M059J (cell line): Measurements from ENCODE around the gene AKAP11. TPM values are rescaled to one million over a fixed set of nuclear protein-coding genes. Genes with fewer than 3 reads are reported as not detected.

Experiments used
- DNase-seq: peaks from one replicate; pipeline ENCODE4 v3.0.0-alpha.2; 2012; ENCODE audit warnings: low read depth
- total RNA-seq: library from RNA; depleted of rRNA; stranded (reverse); fragments of >200 nt; shearing (Covaris generic); gene quantifications from 2 replicates; pipeline ENCODE4 v1.2.3, GENCODE V29; 2014

AKAP11 gene
- total RNA-seq, 1 experiment from 2014 or later: 14.0 TPM

DNA sequence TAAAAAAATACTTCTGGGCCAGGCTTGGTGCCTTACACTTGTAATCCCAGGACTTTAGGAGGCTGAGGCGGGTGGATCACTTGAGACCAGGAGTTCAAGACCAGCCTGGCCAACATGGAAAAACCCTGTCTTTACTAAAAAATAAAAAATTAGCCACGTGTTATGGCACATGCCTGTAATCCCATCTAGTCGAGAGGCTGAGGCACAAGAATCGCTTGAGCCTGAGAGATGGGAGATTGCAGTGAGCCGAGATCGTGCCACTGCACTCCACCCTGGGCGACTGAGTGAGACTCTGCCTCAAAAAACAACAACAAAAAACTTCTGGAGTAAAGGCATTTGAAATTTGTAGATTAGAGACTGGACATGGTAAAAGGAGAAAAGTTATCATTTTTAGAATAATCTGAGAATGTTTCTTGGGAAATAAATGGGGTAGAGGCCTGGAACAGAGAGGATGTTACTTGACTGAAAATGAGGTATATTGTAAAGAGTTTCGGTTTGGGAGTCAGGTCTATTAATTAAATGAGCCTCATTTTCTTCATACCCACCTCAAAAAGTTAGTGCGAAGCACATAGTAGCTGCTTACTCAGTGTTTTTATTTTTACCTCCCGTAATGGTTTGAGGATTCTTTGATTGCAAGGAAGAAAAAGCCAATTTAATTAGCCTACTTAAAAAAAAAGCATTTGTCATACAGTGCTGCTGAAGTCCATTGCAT, 2.6 kb downstream of the AKAP11 start:
- DNase-seq: no peak

DNA sequence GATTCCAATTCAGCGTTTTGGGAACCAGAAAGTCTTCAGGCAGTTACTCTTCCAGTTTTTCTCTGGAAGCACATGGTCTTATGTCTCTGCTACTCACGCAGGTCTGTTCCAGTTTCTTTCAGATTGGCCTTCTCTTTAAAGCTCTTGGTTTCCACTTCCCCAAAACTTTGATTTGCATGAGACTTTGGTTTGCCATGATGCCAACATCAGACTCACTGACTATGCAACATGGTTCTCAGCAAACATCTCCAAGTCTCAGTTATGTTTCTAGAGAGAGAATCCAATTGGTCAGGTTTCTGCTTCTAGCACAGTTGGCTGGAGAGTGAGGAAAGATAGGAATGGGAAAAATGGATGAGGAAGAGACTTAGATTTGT, 3.1 kb downstream of the AKAP11 start:
- no peak for DNase-seq

DNA sequence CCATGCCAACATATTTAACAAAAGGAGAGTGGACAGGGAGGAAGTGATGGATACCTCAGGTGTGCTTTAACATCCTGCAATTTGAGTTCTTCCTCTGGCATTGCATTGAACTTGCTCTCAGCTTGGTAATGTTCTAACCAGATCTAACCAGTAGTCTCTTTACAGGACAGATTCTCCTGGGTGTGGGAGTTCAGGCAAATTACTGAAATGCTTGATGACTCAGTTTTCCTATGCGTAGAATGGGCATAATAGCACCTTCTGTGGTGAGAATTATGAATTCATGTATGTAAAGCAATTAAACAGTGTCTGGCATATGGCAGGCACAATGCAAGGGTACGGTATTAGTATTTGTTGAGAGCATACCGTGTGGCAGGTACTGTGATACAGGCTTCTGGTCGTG, 3.6 kb downstream of the AKAP11 start:
- DNase-seq: no peak

DNA sequence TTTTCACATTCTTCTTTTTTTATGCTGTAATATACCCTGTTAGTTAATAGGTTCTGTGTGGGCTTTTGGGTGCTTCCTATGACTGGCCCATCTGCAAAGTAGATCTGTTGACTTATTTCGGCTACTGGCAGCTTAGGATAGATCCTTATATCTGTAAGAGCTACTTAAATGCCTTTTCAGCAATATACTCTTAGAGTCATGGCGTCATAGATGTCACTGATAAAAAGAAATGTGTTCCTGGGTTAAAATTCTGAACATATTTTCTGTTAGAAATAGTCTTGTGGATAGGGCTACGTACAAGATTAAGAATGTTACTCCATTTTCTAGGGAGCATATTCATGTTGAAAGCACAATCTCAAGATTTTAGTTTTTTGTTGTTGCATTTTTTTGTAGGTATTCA, 4.7 kb downstream of the AKAP11 start:
- DNase-seq: no peak

DNA sequence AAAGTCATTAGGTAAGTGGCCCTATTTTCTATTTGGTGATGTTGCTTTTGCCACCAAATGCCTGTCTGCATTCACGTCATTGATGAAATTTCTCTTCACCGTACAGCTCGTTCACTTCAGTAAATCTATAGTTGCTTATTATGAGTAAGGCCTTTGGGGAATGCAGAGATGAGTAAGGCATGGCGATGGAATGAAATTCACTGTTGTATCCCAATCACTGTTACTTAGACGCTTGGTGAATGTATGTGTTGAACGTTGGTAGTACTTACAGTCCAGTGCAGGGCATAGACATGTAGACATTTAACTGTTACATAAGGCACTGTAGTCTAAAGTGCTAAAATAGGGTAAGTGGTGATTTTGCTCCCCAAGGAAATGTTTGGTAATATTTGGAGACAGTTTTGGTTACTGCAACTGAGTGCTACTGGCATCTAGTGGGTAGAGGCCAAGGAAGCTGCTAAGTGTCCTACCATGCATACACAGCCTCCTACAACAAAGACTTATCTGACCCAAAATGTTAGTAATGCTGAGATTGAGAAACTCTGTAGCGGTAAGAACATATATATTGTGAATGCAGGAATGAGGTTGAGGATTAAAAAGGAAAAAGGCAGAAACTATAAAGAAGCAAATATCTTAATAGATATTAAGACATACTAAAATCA, 5.8 kb downstream of the AKAP11 start:
- DNase-seq: no peak

DNA sequence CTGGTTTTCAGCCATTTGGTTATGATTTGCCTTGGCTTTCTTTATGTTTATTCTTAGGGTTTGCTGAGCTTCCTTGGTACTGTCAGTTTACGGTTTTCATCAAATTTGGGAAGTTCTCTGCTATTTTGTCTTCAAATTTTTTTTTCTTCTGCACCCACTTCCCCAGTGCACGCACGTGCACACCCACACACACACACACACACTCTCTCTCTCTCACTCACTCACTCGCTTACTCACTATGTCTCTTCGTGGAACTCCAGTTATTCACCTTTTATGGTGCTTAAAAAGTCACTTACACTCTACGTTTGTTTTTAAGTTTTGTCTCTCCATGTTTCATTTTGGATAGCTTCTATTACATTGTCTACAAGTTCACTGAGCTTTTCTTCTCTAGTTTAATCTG, 7.1 kb downstream of the AKAP11 start:
- no peak for DNase-seq

DNA sequence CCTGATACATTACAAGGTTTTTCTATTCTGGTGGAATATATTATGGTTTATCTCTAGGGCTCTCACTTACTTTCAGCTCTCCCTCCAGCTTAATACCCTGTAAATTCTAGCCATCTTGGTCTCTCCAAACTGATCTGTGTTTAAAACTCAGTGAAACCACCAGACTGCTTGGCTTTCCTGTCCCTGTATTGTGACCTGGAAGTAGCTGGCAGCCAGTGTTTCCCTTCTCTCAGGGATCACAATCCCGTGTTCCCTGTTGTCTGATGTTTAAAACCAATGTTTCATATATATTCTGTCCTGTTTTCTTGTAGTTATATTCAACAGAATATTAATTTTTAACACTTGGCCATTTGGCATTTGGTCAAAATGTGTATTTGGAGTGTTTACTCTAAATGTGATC, 8.0 kb downstream of the AKAP11 start:
- DNase-seq: no peak

DNA sequence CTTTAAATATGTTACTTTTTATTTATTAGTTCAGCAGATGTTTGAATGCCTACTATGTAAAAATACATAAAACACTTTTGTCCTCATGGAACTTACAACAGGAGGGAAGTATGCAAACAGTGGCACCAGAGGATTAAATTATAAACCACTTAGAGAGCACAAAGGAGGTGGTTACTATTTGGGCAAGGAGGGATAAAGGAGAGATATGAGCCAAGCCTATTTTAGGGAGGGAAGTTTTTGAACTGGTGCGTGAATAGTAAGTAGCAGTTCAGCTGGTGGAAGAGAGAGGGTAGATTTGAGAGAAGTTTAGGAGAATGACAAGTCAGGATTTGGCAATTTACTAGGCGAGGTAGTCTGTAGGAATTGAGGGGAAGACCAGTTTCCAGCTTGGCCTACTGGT, 8.6 kb downstream of the AKAP11 start:
- no peak for DNase-seq

DNA sequence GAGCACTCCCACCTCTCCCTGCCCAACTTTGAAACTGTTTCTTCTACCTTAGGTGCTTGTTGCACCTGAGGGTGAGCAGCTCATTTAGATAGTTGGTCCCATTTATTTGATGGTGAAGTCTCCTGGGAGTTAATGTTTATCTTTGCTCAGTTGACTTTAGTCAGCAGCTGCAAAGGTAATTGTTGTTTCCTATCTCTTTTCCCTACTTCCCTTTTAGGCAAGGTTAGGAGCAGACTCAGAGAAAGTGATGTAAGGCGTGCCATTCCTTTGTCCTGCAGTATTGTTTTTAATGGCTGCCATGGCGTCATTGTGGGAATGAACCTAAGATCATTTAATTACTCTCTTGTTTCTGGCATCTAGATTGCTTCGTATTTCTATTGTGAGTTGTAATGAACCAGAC, 11.6 kb downstream of the AKAP11 start:
- DNase-seq: no peak

DNA sequence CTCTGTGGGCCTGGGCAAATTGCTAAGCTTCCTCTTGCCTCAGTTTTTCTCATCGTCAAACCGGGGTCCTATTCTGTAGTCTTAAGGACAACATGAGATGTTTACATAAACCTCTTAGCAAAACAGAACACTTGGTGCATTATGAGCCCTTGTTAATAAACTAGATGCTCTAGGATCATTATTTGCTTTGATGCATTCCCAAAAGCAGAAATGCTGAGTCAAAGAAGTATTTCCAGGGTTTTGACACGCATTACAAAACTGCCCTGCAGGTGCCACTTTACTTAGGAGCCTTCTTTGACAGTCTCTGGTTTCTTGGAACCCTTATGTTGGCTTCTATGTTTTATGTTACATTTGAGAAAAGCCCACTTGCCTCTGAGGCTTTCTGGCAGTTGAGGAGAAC, 12.1 kb downstream of the AKAP11 start:
- DNase-seq: no peak

DNA sequence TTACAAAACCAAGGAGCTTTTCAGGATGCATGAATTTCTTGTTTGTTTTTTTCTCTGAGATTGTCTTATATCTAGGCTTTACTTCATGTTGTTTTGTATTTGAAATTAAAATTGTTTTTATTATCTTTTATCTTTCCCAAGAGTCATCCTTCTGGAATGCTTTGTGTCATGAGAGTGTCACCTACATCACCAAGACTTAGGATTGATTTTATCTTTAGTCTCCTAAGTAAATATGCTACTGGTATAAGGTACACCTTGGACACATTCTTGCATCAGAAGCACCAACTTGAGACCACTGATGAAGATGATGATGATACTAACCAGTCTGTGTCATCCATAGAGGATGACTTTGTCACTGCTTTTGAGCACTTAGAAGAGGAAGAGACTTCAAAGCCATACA, 26.4 kb downstream of the AKAP11 start:
- peak; percentile 24 for DNase-seq

DNA sequence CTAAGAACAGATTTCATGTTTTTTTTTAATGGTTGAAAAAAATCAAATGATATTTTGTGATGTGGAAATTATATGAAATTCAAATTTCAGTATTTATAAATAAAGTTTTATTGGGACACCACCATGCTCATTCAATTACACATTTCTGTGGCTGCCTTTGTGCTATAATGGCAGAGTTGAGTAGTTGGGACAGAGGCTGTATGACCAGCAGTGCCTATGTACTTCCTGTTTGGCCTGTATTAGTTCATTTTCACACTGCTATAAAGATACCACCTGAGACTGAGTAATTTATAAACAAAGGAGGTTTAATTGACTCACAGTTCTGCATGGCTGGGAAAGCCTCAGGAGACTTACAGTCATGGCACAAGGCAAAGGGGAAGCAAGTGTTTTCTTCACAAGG, 33.6 kb downstream of the AKAP11 start:
- DNase-seq: peak; percentile 2

DNA sequence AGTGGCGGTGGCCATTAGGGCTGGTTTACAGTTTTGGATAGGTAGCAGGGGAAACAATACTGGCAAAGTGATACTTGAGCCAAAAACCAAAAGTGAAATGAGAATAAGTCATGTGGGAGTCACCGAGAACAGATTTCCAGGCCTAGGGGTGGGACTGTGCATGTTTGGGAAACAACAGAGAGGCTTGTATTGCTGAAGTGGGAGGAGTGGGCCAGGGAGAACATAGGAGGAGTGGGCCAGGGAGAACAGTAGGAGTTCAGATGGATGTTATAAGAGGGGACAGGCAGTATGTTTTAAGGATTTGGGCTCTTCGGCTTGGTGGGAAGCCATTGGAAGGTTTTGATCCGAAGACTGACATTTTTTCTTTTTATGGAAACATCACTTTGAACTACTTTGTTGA, 35.5 kb downstream of the AKAP11 start:
- DNase-seq: no peak

DNA sequence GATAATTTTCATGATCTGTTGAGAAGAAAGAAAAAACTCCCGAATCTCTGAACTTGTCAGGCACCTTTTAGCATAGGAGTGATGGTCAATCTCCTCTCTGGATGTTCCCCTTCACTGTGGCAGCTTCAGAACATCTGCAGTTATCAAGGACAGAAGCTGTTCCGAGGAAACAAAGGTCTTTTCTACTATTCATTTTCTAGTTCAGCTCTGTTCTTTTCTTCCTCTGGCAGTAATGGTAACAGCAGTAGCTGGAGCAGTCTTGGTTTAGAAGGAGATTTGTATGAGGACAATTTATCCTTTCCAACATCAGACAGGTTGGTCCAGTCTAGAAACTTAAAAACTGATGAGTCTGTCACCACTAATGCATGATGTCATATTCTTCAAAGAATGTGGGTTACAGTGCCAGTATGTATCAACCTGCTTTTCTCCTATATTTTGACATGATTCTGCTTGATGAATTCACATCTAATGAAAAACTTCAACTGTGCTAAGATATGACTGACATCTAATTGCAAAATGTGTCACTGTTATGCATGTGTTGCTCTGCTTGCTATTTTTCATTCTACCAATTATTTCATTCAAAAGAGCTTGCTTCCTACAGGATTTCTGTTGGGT, 41.0 kb downstream of the AKAP11 start:
- no peak for DNase-seq

DNA sequence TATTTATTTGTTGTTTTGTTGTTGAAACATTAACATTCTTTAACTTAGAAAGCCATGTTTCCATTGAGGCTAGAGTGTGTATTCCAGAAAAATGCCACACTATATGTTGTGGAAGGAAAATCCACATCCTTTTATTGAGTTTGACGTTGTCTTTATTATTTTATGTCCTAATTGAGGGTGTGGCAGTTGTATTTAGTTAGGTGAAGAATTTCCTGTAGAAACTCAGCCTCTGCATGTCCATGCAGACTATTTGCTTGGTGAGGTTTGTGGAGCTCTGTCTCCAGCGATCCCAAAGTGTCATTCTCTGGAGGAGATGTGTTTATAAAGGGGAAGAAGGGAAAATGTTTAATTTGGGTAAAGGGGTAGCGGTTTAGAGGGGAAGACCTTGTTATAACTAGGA, 46.6 kb downstream of the AKAP11 start:
- no peak for DNase-seq

DNA sequence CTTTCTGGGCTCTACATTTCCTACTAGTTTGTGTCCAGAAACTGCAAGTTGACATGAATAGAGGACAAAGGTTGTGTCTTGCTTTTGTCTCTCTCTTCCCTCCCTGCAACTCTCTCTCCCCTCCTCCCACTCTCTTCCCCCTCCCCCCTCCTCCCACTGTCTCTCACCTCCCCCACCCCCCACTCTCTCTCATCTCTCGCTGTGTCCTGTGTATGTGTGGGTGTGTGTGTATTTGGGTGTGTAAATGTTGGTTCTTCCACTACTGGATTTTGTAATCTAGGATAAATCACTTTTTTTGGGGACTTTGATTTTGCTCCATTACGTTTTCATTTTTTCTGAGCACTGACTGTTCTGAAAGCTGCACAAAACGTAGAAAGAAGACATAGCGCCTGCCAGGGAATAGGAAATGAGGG, 48.4 kb downstream of the AKAP11 start:
- no peak for DNase-seq

DNA sequence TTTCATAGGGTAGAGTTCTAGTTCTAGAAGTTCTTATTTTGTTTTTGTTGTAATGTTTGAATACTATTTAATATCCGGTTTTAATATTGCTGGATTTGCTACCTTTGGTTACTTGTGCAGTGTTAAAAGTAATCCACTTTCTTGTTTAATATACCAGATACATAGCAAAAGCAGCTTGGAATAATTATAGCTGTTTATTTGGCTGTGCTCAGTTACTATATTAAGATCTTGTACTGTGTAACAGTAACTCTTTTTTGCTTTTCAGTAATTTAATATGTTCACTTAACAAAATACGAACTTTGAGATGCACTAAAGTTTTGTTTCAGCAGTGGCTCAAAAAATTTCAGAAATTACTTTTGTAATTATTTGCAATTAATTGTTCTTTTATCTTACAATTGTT, 50.9 kb downstream of the AKAP11 start:
- no peak for DNase-seq

DNA sequence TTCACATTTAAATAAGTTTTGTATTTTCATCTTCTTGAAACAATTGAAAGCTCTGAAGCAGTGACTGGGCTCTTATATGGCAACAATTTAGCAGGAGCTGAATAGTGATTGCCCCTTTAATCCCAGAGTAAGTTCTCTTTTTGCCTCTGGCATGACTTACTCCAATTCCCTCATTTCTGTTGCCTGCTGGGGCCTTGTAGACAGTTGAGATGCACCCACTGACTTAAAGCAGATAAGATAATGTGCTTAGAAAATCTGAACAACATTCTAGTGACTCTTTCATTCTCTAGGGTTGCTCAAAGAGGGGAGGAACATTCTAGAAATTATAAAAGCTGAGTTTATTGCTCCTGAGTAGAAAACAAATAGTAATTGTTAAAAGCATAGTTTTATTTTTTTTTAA, 52.8 kb downstream of the AKAP11 start:
- DNase-seq: no peak

DNA sequence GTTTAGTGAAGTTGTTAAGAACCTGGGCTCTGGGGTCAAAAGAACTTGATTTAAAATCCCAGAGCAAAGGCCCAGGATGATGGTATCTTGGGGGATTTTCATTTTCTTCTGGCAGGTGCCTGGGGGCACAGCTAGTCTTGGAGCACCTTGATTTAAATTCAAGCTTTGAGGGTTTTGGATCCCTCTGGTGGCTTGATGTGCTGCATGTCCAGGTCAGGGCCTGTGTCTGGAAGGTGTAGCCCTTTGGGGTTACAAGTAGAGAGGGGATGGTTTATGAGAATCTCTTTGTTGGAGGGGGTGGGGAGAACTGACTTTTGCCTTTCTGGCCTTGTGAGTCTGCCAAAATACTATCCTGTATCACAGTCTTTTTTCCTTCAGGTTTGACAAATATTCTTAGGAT, 55.8 kb downstream of the AKAP11 start:
- no peak for DNase-seq

DNA sequence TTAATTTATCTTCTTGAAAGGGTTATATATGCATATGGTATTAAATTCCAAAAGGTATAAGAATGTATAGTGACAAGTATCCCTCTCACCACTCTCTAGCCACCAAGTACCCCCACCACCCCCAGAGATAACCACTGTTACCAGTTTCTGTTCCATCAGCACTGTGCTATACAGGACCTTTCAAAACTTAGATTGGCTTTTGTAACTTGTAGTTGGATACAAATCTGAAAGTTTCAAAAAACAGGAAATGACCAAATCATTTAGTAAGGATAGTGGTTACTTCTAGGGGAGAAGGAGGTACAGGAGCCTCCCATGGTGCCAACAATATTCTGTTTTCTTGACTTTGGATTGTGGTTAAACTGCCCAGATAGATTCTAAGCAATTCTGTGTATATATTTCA, 56.7 kb downstream of the AKAP11 start:
- DNase-seq: no peak

DNA sequence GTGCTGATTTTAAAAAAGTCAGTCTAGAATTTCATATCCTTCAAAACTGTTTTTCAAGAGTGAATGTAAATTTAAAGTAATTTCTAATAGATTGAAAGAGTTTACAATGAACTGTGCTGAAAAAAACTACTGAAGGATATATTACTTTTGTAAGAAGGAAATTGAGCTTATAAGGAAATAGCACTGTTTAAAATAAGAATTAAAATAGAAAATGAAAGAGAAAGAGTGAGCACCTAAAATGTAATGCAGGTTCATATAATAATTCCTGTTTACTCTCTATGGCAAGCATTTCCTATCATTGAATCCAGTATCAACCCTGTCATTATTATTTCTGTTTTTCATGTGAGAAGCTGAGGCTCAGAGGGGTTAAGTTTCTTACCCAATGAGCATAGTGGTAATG, 57.3 kb downstream of the AKAP11 start:
- DNase-seq: no peak

DNA sequence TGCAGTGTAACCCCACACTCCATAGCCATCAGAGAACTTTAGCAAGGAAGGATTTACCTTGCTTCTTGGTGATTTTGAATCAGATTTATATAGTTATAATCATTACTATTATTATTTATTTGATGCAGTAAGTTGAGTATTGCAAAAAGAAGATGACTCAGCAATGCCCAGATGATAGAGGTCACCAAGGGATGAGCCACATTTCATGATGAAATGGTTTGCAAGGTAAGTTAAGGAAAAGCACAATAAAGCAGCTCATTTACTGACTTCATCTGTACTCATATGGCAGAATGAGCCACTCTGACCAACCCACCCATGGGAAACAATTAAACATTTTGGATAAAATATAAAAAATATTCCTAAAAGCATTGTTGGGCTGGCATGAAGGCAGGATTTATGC, 59.1 kb downstream of the AKAP11 start:
- no peak for DNase-seq

DNA sequence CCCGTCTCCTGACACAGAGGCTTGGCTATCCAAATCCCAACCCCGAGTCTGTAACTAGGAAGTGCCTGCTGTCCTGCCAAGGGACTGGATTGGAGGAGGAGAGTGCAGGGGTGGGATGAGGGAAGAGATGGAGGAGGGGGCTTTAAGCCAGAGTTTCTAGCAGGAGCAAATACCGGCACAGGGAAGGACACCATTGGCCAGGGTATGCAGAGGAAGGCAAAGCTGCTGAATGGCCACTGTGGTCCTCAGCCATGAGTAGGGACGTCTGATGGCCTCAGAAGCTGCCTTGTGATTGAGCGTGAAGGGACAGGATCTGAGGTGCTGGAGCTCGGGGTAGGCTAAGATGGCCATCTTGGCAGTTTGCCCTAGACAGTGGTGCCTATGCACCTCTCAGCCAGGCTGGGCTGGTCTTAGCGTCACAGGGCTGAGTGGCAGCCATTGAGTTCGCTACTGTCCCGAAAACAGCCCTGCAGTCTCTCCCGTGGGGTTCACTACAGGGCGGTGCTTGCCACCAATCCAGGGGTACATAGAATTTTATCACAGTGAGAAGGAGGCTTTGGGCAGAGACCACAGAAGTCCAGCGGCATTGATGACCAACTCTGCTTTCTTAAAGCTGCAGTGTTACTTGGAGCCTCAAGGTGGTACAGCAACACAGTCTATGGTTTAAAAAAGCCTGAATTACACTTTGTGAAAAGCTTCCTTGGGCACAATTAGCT, 61.8 kb downstream of the AKAP11 start:
- peak; percentile 49 for DNase-seq
